OCI-LY7 (cell line): ENCODE results near the gene ZNF83. TPM values are rescaled to one million over a fixed set of nuclear protein-coding genes. Genes with fewer than 3 reads are reported as not detected.
A peak's percentile ranks its signal among the peaks of the same experiment; 100 is the strongest.

ENCODE experiments used
- BruUV-seq: library from RNA; stranded (reverse); fragments of 400-500 nt; replicated peaks from 2 replicates; lab custom pipeline; 2021; lab: Mats Ljungman, UMichigan
- CTCF ChIA-PET: fragments of 300-600 bp; sonication (Branson Sonifier 250); formaldehyde crosslinking; loops from one replicate; lab custom pipeline; 2022; ENCODE audit warnings: antibody characterized with exemption; ENCODE audit not compliant: unreplicated experiment; lab: Charles Lee
- POLR2A ChIA-PET: fragments of 300-600 bp; sonication (Branson Sonifier 250); formaldehyde crosslinking; loops from one replicate; lab custom pipeline; 2022; ENCODE audit warnings: antibody characterized with exemption; lab: Charles Lee
- DNase-seq: peaks from one replicate; pipeline ENCODE4 v3.0.0-alpha.2; 2015; ENCODE audit warnings: low spot score
- H2AFZ ChIP-seq: fragments of 200-600 bp; sonication (generic), shearing (Covaris generic); 2 replicates; pipeline ENCODE4 v1.6.1; 2014; ENCODE audit warnings: mild to moderate bottlenecking, antibody characterized with exemption, low read length, moderate library complexity
- H3K27ac ChIP-seq: fragments of 200-600 bp; sonication (generic); 2 replicates; pipeline ENCODE4 v1.5.1; 2014; ENCODE audit warnings: mixed run types, low read depth, mild to moderate bottlenecking, moderate library complexity, low read length, inconsistent platforms; ENCODE audit not compliant: poor library complexity, severe bottlenecking
- H3K36me3 ChIP-seq: fragments of 200-600 bp; sonication (generic); 2 replicates; pipeline ENCODE4 v1.6.1; 2014; ENCODE audit warnings: mild to moderate bottlenecking, antibody characterized with exemption, low read length, moderate library complexity, mixed read lengths; ENCODE audit not compliant: insufficient read depth
- H3K4me1 ChIP-seq: fragments of 200-600 bp; sonication (generic); 2 replicates; pipeline ENCODE4 v1.5.1; 2014; ENCODE audit warnings: mild to moderate bottlenecking, low read length; ENCODE audit not compliant: insufficient read depth, poor library complexity, severe bottlenecking
- H3K4me2 ChIP-seq: fragments of 200-600 bp; sonication (generic); 2 replicates; pipeline ENCODE4 v1.6.1; 2014; ENCODE audit warnings: mild to moderate bottlenecking, low read length
- H3K4me3 ChIP-seq: fragments of 200-600 bp; sonication (generic); 2 replicates; pipeline ENCODE4 v1.5.1; 2014; ENCODE audit warnings: mild to moderate bottlenecking, low read depth, low read length; ENCODE audit not compliant: poor library complexity, severe bottlenecking
- H3K79me2 ChIP-seq: fragments of 200-600 bp; sonication (generic); 2 replicates; pipeline ENCODE4 v1.6.1; 2016; ENCODE audit warnings: low read depth, mild to moderate bottlenecking, low read length, moderate library complexity, mixed read lengths; ENCODE audit not compliant: insufficient read depth
- H3K9me2 ChIP-seq: fragments of 200-600 bp; sonication (generic); 2 replicates; pipeline ENCODE4 v1.6.1; 2016; ENCODE audit warnings: mild to moderate bottlenecking, low read length, mixed read lengths; ENCODE audit not compliant: insufficient read depth
- H3K9me3 ChIP-seq: fragments of 200-600 bp; sonication (generic); 2 replicates; pipeline ENCODE4 v1.6.1; 2014; ENCODE audit warnings: mild to moderate bottlenecking, mixed run types, low read length, mixed read lengths
- H4K20me1 ChIP-seq: fragments of 200-600 bp; sonication (generic); 2 replicates; pipeline ENCODE4 v1.6.1; 2014; ENCODE audit warnings: mild to moderate bottlenecking, antibody characterized with exemption, low read length, moderate library complexity, mixed read lengths; ENCODE audit not compliant: insufficient read depth
- EZH2phosphoT487 ChIP-seq: fragments of 200-600 bp; sonication (generic); IDR thresholded peaks from 2 replicates; pipeline ENCODE4 v1.6.1; 2018; ENCODE audit warnings: low read depth, borderline replicate concordance, mild to moderate bottlenecking, mixed run types, antibody characterized with exemption, low read length, moderate library complexity, mixed read lengths
- intact Hi-C: fragments of 100-400 bp; cut with micrococcal nuclease; formaldehyde crosslinking; loops from one replicate; pipeline ENCODE4 v1.10.0; 2022; ENCODE audit not compliant: unreplicated experiment
- total RNA-seq, 2 experiments: library from RNA; depleted of rRNA in 1 of 2; stranded (reverse); fragments of >200 nt in 1 of 2; shearing (Covaris generic) in 1 of 2; gene quantifications; 2 replicates each; pipeline ENCODE4 v1.2.3, GENCODE V29; 2014 to 2022
- TF ChIP-seq, protein P1 (sequence below): fragments of 200-600 bp; sonication (generic); conservative IDR thresholded peaks from 2 replicates; pipeline ENCODE4 v1.5.1; 2014; ENCODE audit warnings: mild to moderate bottlenecking, antibody characterized with exemption, low read length, moderate library complexity, mixed read lengths

ZNF83 gene
- total RNA-seq, 2 experiments from 2014 or later = 47.2 to 59.4 TPM

DNA sequence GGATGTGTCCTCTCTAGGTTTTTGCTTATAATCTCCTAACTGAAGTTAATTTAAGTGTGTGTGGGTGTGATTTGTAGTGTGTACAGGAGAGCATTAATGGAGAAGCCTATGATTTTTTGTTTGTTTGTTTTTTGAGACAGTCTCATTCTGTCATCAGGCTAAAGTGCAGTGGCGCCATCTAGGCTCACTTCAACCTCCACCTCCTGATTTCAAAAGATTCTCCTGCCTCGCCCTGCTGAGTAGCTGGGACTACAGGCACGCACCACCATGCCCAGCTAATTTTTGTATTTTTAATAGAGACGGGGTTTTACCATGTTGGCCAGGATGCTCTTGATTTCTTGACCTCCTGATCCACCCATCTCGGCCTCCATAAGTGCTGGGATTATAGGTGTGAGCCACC, 47.4 kb downstream of the ZNF83 start:
- POLR2A ChIA-PET = no interaction called here

DNA sequence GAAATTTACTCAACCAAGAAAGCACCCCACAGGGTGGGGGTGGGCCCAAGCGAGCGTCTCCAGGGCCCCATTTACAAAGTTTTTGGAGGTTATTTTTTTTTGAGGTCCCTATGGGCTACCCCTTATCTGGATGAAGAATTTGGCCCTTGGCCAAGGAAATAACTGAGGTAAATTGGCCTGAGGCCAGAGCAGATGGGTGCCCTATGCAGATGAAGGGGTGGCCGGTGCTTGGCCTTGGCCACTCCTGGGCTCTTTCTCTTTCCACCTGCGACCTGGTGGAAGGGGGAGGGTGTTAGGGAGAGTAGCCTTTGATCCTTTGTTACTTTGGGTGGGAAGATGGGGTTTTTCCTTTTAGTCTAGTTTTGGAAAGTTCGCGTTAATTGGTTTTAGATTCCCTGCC, 52.6 kb downstream of the ZNF83 start:
- H3K27ac ChIP-seq = no peak overlapping the region
- H3K36me3 ChIP-seq = peaks cover 90% of the 10 kb centered on the region
- POLR2A ChIA-PET = no interaction called here
- H3K4me3 ChIP-seq = no peak overlapping the region
- H3K9me3 ChIP-seq = no peaks in the 10 kb centered on the region
- no peak overlapping the region for H2AFZ ChIP-seq
- CTCF ChIA-PET = no interaction called here
- no TSS peak for BruUV-seq
- 0 out of 2 replicates have a peak, but pooled peaks cover 5% of the 10 kb centered on the region for H3K79me2 ChIP-seq
- TF ChIP-seq EZH2phosphoT487 = no peak
- H3K4me1 ChIP-seq = no peaks in the 10 kb centered on the region
- no peaks in the 10 kb centered on the region for H3K9me2 ChIP-seq
- DNase-seq = no peak
- no peaks in the 10 kb centered on the region for H4K20me1 ChIP-seq
- intact Hi-C loops = no loop called here
- no peak overlapping the region for H3K4me2 ChIP-seq

More for the DNA sequence above, 47.4 kb downstream of the ZNF83 start:
- DNase-seq = no peak
- H3K79me2 ChIP-seq = no peaks in the 10 kb centered on the region
- TF ChIP-seq EZH2phosphoT487 = no peak
- TF ChIP-seq, protein P1, sequence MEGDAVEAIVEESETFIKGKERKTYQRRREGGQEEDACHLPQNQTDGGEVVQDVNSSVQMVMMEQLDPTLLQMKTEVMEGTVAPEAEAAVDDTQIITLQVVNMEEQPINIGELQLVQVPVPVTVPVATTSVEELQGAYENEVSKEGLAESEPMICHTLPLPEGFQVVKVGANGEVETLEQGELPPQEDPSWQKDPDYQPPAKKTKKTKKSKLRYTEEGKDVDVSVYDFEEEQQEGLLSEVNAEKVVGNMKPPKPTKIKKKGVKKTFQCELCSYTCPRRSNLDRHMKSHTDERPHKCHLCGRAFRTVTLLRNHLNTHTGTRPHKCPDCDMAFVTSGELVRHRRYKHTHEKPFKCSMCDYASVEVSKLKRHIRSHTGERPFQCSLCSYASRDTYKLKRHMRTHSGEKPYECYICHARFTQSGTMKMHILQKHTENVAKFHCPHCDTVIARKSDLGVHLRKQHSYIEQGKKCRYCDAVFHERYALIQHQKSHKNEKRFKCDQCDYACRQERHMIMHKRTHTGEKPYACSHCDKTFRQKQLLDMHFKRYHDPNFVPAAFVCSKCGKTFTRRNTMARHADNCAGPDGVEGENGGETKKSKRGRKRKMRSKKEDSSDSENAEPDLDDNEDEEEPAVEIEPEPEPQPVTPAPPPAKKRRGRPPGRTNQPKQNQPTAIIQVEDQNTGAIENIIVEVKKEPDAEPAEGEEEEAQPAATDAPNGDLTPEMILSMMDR = peak; percentile 73
- H2AFZ ChIP-seq = no peak overlapping the region
- H3K4me1 ChIP-seq = no peaks in the 10 kb centered on the region
- peaks cover 77% of the 10 kb centered on the region for H3K36me3 ChIP-seq
- no peak overlapping the region for H3K27ac ChIP-seq
- H3K4me2 ChIP-seq = no peak overlapping the region
- BruUV-seq = no TSS peak
- no peak overlapping the region for H3K4me3 ChIP-seq
- intact Hi-C loops = no loop called here
- H3K9me2 ChIP-seq = no peaks in the 10 kb centered on the region
- CTCF ChIA-PET = no interaction called here
- H3K9me3 ChIP-seq = no peaks in the 10 kb centered on the region
- no peaks in the 10 kb centered on the region for H4K20me1 ChIP-seq

DNA sequence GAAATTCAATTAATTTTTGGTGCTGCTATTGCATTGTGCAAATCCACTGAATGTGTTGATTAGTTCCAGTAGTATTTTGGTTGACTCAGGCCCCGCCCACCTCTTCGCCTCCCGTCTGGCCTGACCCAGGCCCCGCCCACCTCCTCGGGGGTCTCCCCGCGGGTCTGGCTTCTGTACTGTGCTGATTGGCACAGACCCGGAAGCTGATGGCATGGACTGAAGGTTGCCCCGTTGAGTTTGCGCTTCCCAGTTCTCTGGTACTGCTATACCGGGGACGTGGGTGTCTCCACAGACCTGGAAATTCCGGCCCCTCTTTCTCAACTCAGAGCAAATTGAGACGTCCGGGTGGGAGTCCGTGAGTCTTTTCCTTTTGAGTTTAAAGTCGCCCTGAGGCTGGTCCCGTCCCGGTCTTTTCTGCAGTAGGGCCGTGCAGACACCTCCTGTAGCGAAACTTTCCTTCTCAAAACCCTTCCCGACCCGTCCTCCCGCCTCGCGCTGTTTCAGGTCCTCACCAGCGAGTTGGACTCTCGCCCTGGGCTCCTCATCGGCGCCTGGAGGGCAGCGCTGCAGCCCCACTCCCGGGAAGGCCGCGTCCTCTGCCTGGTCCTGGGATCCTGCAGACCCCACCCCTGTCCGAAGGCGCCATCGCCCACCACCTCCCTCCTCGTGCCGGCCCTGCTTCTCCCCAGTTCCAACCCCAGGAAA, 53.3 kb downstream of the ZNF83 start:
- no peak for DNase-seq
- Histone ChIP-seq H3K4me2 (no peak overlapping the region), H3K36me3 (peaks cover 90% of the 10 kb centered on the region), H3K9me3 (no peaks in the 10 kb centered on the region), H3K27ac (no peak overlapping the region), H4K20me1 (no peaks in the 10 kb centered on the region), H3K79me2 (0 out of 2 replicates have a peak, but pooled peaks cover 5% of the 10 kb centered on the region), H3K4me1 (no peaks in the 10 kb centered on the region), H3K4me3 (no peak overlapping the region), H2AFZ (no peak overlapping the region), H3K9me2 (no peaks in the 10 kb centered on the region)
- CTCF ChIA-PET = no interaction called here
- intact Hi-C loops = no loop called here
- TF ChIP-seq EZH2phosphoT487 = no peak
- TF ChIP-seq, protein P1 = no peak
- BruUV-seq = no TSS peak
- POLR2A ChIA-PET = no interaction called here
